Measurements from ENCODE around the gene HMCN2. TPM values are rescaled to one million over a fixed set of nuclear protein-coding genes. Genes with fewer than 3 reads are reported as not detected.
A peak's percentile ranks its signal among the peaks of the same experiment; 100 is the strongest.

The HMCN2 gene
- total RNA-seq, 1 donor: under 0.01 TPM

GRCh38 chr9:130286781-130287428, 21.3 kb downstream of the HMCN2 start:
- H3K4me2 ChIP-seq (ENCODE audit: insufficient read depth, low read length): no peak overlapping the region
- H3K4me1 ChIP-seq (ENCODE audit: insufficient read depth, low read length): no peaks in the 10 kb centered on the region
- no peaks in the 10 kb centered on the region for H3K36me3 ChIP-seq (ENCODE audit: insufficient read depth, low read length)
- DNase-seq (ENCODE audit: insufficient read length, low spot score, missing footprints): peak; percentile 59
- H3K9me3 ChIP-seq (ENCODE audit: low read depth, low read length): no peaks in the 10 kb centered on the region
- H3K4me3 ChIP-seq (ENCODE audit: insufficient read depth, low read length): no peak overlapping the region
- peaks cover 55% of the 10 kb centered on the region for H3K27me3 ChIP-seq (ENCODE audit: insufficient read depth, low read length)
- H3K27ac ChIP-seq (ENCODE audit: low read depth, low read length): no peak overlapping the region
- TF ChIP-seq CTCF (IDR thresholded peaks at IDR 0.05; ENCODE audit: extremely low read depth, low read depth, low read length): no peak
- no peak overlapping the region for H2AFZ ChIP-seq (ENCODE audit: low read length)
- no peaks in the 10 kb centered on the region for H3K79me2 ChIP-seq (ENCODE audit: insufficient read depth, low read length)
- H4K20me1 ChIP-seq (ENCODE audit: insufficient read depth, low read length): no peaks in the 10 kb centered on the region

- H3K9me3 ChIP-seq (ENCODE audit: low read depth, low read length): no peaks in the 10 kb centered on the region
- no peaks in the 10 kb centered on the region for H3K36me3 ChIP-seq (ENCODE audit: insufficient read depth, low read length)
- H3K27ac ChIP-seq (ENCODE audit: low read depth, low read length): no peak overlapping the region
- no peak overlapping the region for H3K4me3 ChIP-seq (ENCODE audit: insufficient read depth, low read length)
- peak; percentile 32 for DNase-seq (ENCODE audit: insufficient read length, low spot score, missing footprints)
- no peaks in the 10 kb centered on the region for H3K79me2 ChIP-seq (ENCODE audit: insufficient read depth, low read length)
- no peaks in the 10 kb centered on the region for H3K4me1 ChIP-seq (ENCODE audit: insufficient read depth, low read length)
- no peak overlapping the region for H3K4me2 ChIP-seq (ENCODE audit: insufficient read depth, low read length)
- no peaks in the 10 kb centered on the region for H4K20me1 ChIP-seq (ENCODE audit: insufficient read depth, low read length)
- TF ChIP-seq CTCF (IDR thresholded peaks at IDR 0.05; ENCODE audit: extremely low read depth, low read depth, low read length): no peak
- H3K27me3 ChIP-seq (ENCODE audit: insufficient read depth, low read length): peaks cover 57% of the 10 kb centered on the region
- no peak overlapping the region for H2AFZ ChIP-seq (ENCODE audit: low read length)
Observed at GRCh38 chr9:130287736-130288135, 22.2 kb downstream of the HMCN2 start.

- DNase-seq (ENCODE audit: insufficient read length, low spot score, missing footprints): peak; percentile 29
- no peak for TF ChIP-seq CTCF (IDR thresholded peaks at IDR 0.05; ENCODE audit: extremely low read depth, low read depth, low read length)
- Histone ChIP-seq H3K4me3 (ENCODE audit: insufficient read depth, low read length) (no peak overlapping the region), H3K4me1 (ENCODE audit: insufficient read depth, low read length) (no peaks in the 10 kb centered on the region), H3K27me3 (ENCODE audit: insufficient read depth, low read length) (peaks cover 58% of the 10 kb centered on the region), H3K79me2 (ENCODE audit: insufficient read depth, low read length) (no peaks in the 10 kb centered on the region), H3K9me3 (ENCODE audit: low read depth, low read length) (no peaks in the 10 kb centered on the region), H4K20me1 (ENCODE audit: insufficient read depth, low read length) (no peaks in the 10 kb centered on the region), H2AFZ (ENCODE audit: low read length) (no peak overlapping the region), H3K36me3 (ENCODE audit: insufficient read depth, low read length) (no peaks in the 10 kb centered on the region), H3K27ac (ENCODE audit: low read depth, low read length) (no peak overlapping the region), H3K4me2 (ENCODE audit: insufficient read depth, low read length) (no peak overlapping the region)
Observed at GRCh38 chr9:130288393-130288792, 22.8 kb downstream of the HMCN2 start.

- Histone ChIP-seq H3K79me2 (ENCODE audit: insufficient read depth, low read length) (no peaks in the 10 kb centered on the region), H3K9me3 (ENCODE audit: low read depth, low read length) (no peaks in the 10 kb centered on the region), H3K36me3 (ENCODE audit: insufficient read depth, low read length) (no peaks in the 10 kb centered on the region), H3K27ac (ENCODE audit: low read depth, low read length) (no peak overlapping the region), H3K4me3 (ENCODE audit: insufficient read depth, low read length) (no peak overlapping the region), H3K27me3 (ENCODE audit: insufficient read depth, low read length) (peaks cover 57% of the 10 kb centered on the region), H3K4me1 (ENCODE audit: insufficient read depth, low read length) (no peaks in the 10 kb centered on the region), H4K20me1 (ENCODE audit: insufficient read depth, low read length) (no peaks in the 10 kb centered on the region), H3K4me2 (ENCODE audit: insufficient read depth, low read length) (no peak overlapping the region), H2AFZ (ENCODE audit: low read length) (no peak overlapping the region)
- no peak for DNase-seq (ENCODE audit: insufficient read length, low spot score, missing footprints)
- TF ChIP-seq CTCF (IDR thresholded peaks at IDR 0.05; ENCODE audit: extremely low read depth, low read depth, low read length): no peak
Observed at GRCh38 chr9:130288926-130289690, 23.5 kb downstream of the HMCN2 start.
